Skin epidermis (tissue), 12 donors: ENCODE results near the gene CAPS.

Experiments used
- H3K27ac ChIP-seq, 21 experiments: fragments of 200-600 bp; sonication (generic) in 11 of 21; one replicate each; pipeline ENCODE4 v1.5.0; 2020; ENCODE audit warnings: mild to moderate bottlenecking in 3 of 21, inconsistent platforms in 2 of 21, moderate library complexity in 2 of 21
- H3K4me3 ChIP-seq, 7 experiments: fragments of 200-600 bp; sonication (generic) in 2 of 7; one replicate each; pipeline ENCODE4 v1.5.0; 2020; ENCODE audit warnings: inconsistent platforms in 2 of 7, mild to moderate bottlenecking in 2 of 7, moderate library complexity in 1 of 7

The CAPS gene

DNA sequence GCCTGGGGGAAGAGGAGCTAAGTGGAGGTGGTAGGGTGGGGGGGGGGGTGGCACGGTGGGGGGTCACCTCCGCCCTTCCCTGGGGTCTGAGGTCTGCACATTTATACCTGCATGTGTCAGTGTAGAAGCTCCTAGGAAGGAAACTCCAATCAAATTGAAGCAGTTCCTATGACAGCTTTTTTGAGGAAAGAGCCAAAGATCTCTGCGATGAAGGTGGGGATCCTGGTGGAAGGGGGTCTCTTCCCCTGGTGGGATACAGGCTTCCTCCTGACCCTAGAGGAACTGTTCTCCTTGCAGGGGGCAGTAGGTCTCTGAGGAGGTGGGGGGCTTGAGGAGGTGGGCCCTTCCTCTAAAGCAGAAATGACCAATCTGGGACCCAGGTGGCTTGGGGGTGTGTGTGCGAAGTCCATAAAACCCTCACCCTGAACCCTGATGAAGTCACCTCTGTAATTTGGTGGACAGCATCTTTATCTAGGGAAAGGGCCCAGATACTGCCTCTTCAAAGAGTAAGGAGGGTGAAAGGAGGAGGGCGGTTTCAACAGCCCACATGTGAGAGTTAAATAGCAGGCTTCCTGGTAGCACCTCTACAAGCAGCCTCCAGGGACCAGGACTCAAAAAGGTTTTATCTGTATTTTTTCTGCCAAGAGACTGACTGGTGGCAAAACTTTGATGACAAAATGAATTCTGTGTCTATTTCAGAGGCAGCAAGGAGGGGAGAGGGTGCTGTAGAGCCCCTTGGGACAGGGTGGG is 50.9 kb downstream of the CAPS start:
- H3K27ac ChIP-seq, result peak overlapping the region in 1 of 21 experiments; percentile 8
- H3K4me3 ChIP-seq, result no peak overlapping the region
